Measurements from ENCODE around the gene TAAR9.

TAAR9 gene

DNA sequence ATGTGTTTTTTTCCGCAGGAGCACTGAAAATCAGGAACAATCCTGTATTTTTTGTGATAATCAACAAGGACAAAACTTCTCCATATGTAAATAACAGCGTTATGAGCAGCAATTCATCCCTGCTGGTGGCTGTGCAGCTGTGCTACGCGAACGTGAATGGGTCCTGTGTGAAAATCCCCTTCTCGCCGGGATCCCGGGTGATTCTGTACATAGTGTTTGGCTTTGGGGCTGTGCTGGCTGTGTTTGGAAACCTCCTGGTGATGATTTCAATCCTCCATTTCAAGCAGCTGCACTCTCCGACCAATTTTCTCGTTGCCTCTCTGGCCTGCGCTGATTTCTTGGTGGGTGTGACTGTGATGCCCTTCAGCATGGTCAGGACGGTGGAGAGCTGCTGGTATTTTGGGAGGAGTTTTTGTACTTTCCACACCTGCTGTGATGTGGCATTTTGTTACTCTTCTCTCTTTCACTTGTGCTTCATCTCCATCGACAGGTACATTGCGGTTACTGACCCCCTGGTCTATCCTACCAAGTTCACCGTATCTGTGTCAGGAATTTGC, 32.2 kb downstream of the TAAR9 start, which contains the start of gene TAAR6:
TSS of gene TAAR6 (plus strand) at position 102 of the 557 bp plus-strand sequence. CDS start at position 102, 0 bp downstream.
- H3K4me3 ChIP-seq (ENCODE audit: control insufficient read depth, low read depth, low read length), result no peak within 1 kb of the TSS
- TF ChIP-seq, protein P1, sequence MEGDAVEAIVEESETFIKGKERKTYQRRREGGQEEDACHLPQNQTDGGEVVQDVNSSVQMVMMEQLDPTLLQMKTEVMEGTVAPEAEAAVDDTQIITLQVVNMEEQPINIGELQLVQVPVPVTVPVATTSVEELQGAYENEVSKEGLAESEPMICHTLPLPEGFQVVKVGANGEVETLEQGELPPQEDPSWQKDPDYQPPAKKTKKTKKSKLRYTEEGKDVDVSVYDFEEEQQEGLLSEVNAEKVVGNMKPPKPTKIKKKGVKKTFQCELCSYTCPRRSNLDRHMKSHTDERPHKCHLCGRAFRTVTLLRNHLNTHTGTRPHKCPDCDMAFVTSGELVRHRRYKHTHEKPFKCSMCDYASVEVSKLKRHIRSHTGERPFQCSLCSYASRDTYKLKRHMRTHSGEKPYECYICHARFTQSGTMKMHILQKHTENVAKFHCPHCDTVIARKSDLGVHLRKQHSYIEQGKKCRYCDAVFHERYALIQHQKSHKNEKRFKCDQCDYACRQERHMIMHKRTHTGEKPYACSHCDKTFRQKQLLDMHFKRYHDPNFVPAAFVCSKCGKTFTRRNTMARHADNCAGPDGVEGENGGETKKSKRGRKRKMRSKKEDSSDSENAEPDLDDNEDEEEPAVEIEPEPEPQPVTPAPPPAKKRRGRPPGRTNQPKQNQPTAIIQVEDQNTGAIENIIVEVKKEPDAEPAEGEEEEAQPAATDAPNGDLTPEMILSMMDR (IDR thresholded peaks at IDR 0.05; ENCODE audit: control insufficient read depth, insufficient read depth, low read depth, low read length, missing control alignments), result no peak
- no peak for DNase-seq (ENCODE audit: low read depth)

DNA sequence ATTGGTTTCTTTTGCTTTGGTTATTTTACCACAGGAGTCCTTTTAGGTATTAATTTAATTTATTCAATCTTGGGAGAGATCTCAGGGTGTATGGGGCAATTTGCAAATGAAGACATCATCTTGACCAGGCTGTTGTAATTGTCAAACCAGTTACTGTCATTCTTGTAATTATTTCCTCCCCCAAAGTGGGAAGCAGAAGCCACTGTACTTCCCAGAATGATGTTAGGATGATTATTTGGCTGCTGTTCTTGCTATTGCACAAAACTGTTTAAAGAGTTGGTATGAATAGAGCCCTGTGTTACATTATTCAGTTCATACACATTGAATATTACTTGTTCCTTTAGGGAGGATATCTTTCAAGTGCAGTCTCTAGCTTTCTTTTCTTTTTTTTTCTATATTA, 33.7 kb downstream of the TAAR9 start:
- TF ChIP-seq, protein P1 (IDR thresholded peaks at IDR 0.05; ENCODE audit: control insufficient read depth, insufficient read depth, low read depth, low read length, missing control alignments), result no peak
- DNase-seq (ENCODE audit: low read depth), result no peak
- H3K4me3 ChIP-seq (ENCODE audit: control insufficient read depth, low read depth, low read length), result no peak overlapping the region

DNA sequence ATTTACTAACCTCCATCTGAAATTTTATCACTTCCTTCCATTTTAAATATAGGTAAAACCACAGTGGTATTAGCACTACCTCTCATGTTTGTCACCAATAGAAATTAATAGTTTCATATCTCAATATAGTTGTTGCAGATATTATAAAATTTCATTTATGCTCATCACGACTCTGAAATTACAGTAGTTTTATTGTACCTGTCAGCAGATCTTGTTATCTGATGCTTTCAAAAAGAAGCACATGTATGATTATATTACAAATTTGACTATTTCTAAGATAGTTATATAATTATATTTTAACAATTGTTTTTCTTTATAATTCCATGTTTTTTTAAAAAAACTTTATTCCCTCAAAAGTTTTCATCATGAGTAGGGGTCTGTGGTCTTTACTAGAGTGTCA, 46.6 kb downstream of the TAAR9 start:
- TF ChIP-seq, protein P1 (IDR thresholded peaks at IDR 0.05; ENCODE audit: control insufficient read depth, insufficient read depth, low read depth, low read length, missing control alignments), result no peak
- no peak overlapping the region for H3K4me3 ChIP-seq (ENCODE audit: control insufficient read depth, low read depth, low read length)
- no peak for DNase-seq (ENCODE audit: low read depth)

DNA sequence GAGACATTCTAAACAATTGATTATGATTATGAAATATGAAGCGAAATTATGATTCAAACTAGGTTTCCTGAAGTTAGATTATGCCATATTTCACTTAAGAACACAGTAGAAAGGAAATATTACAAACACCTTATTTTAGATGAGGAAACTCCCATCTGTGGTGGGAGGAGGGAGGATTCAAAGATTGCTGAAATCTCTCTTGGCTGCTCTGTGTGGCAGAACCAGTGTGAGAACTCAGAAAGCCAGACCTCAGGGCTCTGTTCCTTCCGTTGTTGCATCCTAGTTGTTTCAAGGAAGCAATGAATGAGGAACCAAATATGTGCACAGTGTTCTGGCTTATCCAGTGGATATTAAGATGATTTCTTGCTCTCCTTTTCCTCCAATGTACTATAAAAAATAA, 49.3 kb downstream of the TAAR9 start:
- TF ChIP-seq, protein P1 (IDR thresholded peaks at IDR 0.05; ENCODE audit: control insufficient read depth, insufficient read depth, low read depth, low read length, missing control alignments), result no peak
- no peak for DNase-seq (ENCODE audit: low read depth)
- no peak overlapping the region for H3K4me3 ChIP-seq (ENCODE audit: control insufficient read depth, low read depth, low read length)

Measured in AG09309 (cell line).